ENCODE data around the gene GALNT1.

The GALNT1 gene

GRCh38 chr18:35682281-35682867, 100.8 kb downstream of the GALNT1 start:
- DNase-seq: no peak

- DNase-seq: no peak
These were observed 101.5 kb downstream of the GALNT1 start for GRCh38 chr18:35683021-35683420.

GRCh38 chr18:35688757-35689156, 107.2 kb downstream of the GALNT1 start:
- DNase-seq: no peak

- DNase-seq: no peak
These were observed 108.2 kb downstream of the GALNT1 start for GRCh38 chr18:35689728-35690127.

GRCh38 chr18:35691625-35692024, 110.1 kb downstream of the GALNT1 start:
- no peak for DNase-seq

- DNase-seq: no peak
These were observed 111.3 kb downstream of the GALNT1 start for GRCh38 chr18:35692866-35693265.

- no peak for DNase-seq
These were observed 112.3 kb downstream of the GALNT1 start for GRCh38 chr18:35693829-35694228.

- no peak for DNase-seq
These were observed 113.3 kb downstream of the GALNT1 start for GRCh38 chr18:35694808-35695207.

- DNase-seq: no peak
These were observed 113.8 kb downstream of the GALNT1 start for GRCh38 chr18:35695384-35695783.

- no peak for DNase-seq
These were observed 114.3 kb downstream of the GALNT1 start for GRCh38 chr18:35695803-35696202.

GRCh38 chr18:35696307-35696706, 114.8 kb downstream of the GALNT1 start:
- no peak for DNase-seq

GRCh38 chr18:35697869-35698268, 116.3 kb downstream of the GALNT1 start:
- no peak for DNase-seq

GRCh38 chr18:35703043-35703688, 121.6 kb downstream of the GALNT1 start:
- no peak for DNase-seq

- DNase-seq: no peak
These were observed 124.4 kb downstream of the GALNT1 start for GRCh38 chr18:35705988-35706387.

- no peak for DNase-seq
These were observed 125.7 kb downstream of the GALNT1 start for GRCh38 chr18:35707247-35707646.

- no peak for DNase-seq
These were observed 126.1 kb downstream of the GALNT1 start for GRCh38 chr18:35707674-35708073.

GRCh38 chr18:35710581-35710980, 129.0 kb downstream of the GALNT1 start:
- no peak for DNase-seq

- DNase-seq: no peak
These were observed 129.7 kb downstream of the GALNT1 start for GRCh38 chr18:35711227-35711626.

GRCh38 chr18:35713545-35713944, 132.0 kb downstream of the GALNT1 start:
- DNase-seq: no peak

- no peak for DNase-seq
These were observed 133.0 kb downstream of the GALNT1 start for GRCh38 chr18:35714539-35714938.

- no peak for DNase-seq
These were observed 133.6 kb downstream of the GALNT1 start for GRCh38 chr18:35715139-35715538.

GRCh38 chr18:35716169-35716831, 134.8 kb downstream of the GALNT1 start:
- DNase-seq: no peak

- no peak for DNase-seq
These were observed 135.6 kb downstream of the GALNT1 start for GRCh38 chr18:35717182-35717581.

GRCh38 chr18:35721431-35722081, 140.0 kb downstream of the GALNT1 start:
- no peak for DNase-seq
